Type B pancreatic cell (in vitro differentiated cells): ENCODE results near the gene EIF4ENIF1. TPM values are rescaled to one million over a fixed set of nuclear protein-coding genes. Genes with fewer than 3 reads are reported as not detected.
A peak's percentile ranks its signal among the peaks of the same experiment; 100 is the strongest.
"Not testable (repeated sequence)": the region's sequence is repeated elsewhere in the genome, so short reads cannot be mapped to it uniquely, and the experiment has no call there.

Experiments
- DNase-seq: peaks from one replicate; pipeline ENCODE4 v3.0.0; 2021; ENCODE audit warnings: mixed read lengths; ENCODE audit not compliant: unreplicated experiment; ENCODE audit errors: extremely low spot score
- H3K27ac Mint-ChIP-seq: 2 replicates; pipeline ENCODE4 v1.8.0; 2021; ENCODE audit warnings: mild to moderate bottlenecking, mixed read lengths
- H3K27me3 Mint-ChIP-seq: 2 replicates; pipeline ENCODE4 v1.8.0; 2021; ENCODE audit warnings: mixed read lengths
- H3K36me3 Mint-ChIP-seq: 2 replicates; pipeline ENCODE4 v1.8.0; 2021; ENCODE audit warnings: mixed read lengths
- H3K4me1 Mint-ChIP-seq: one replicate; pipeline ENCODE4 v1.8.0; 2021; ENCODE audit warnings: mixed read lengths; ENCODE audit not compliant: unreplicated experiment
- H3K4me3 Mint-ChIP-seq: 2 replicates; pipeline ENCODE4 v1.8.0; 2021; ENCODE audit warnings: mild to moderate bottlenecking, mixed read lengths
- H3K9me3 Mint-ChIP-seq: 2 replicates; pipeline ENCODE4 v1.8.0; 2021; ENCODE audit warnings: mixed read lengths
- CTCF ChIP-seq: fragments of 200-600 bp; sonication (generic); conservative IDR thresholded peaks from 2 replicates; pipeline ENCODE4 v1.5.0; 2021; ENCODE audit warnings: antibody characterized with exemption, mild to moderate bottlenecking
- total RNA-seq: library from RNA; stranded (reverse); gene quantifications from 2 replicates; pipeline ENCODE4 v1.2.1, GENCODE V29; 2021; ENCODE audit warnings: low replicate concordance

EIF4ENIF1 gene
- total RNA-seq, 1 donor from 2014 or later: 42.6 TPM

- no peak for DNase-seq
- Mint-ChIP-seq H3K9me3 (no peaks in the 10 kb centered on the region), H3K27me3 (no peaks in the 10 kb centered on the region), H3K27ac (no peak overlapping the region), H3K4me1 (no peaks in the 10 kb centered on the region), H3K36me3 (peaks cover 18% of the 10 kb centered on the region), H3K4me3 (no peak overlapping the region)
- TF ChIP-seq CTCF: no peak
Observed at GRCh38 chr22:31508536-31508935, 18.9 kb upstream of the EIF4ENIF1 start.

- DNase-seq, H3K9me3 Mint-ChIP-seq, H3K4me3 Mint-ChIP-seq, H3K4me1 Mint-ChIP-seq, H3K27ac Mint-ChIP-seq, H3K27me3 Mint-ChIP-seq: not testable (repeated sequence)
- peaks cover 18% of the 10 kb centered on the region for H3K36me3 Mint-ChIP-seq
Observed at GRCh38 chr22:31507517-31507916, 17.9 kb upstream of the EIF4ENIF1 start.

GRCh38 chr22:31504282-31504681, 14.6 kb upstream of the EIF4ENIF1 start:
- Mint-ChIP-seq H3K36me3 (peaks cover 22% of the 10 kb centered on the region), H3K4me3 (no peak overlapping the region), H3K27ac (no peak overlapping the region), H3K27me3 (no peaks in the 10 kb centered on the region), H3K4me1 (no peaks in the 10 kb centered on the region), H3K9me3 (no peaks in the 10 kb centered on the region)
- no peak for TF ChIP-seq CTCF
- DNase-seq: no peak

- peak overlapping the region; percentile 20 for H3K4me3 Mint-ChIP-seq
- H3K27ac Mint-ChIP-seq: no peak overlapping the region
- no peak for TF ChIP-seq CTCF
- H3K9me3 Mint-ChIP-seq: no peaks in the 10 kb centered on the region
- peaks cover 14% of the 10 kb centered on the region for H3K36me3 Mint-ChIP-seq
- no peaks in the 10 kb centered on the region for H3K27me3 Mint-ChIP-seq
- H3K4me1 Mint-ChIP-seq: no peaks in the 10 kb centered on the region
- DNase-seq: no peak
Observed at GRCh38 chr22:31503211-31503964, 13.7 kb upstream of the EIF4ENIF1 start.

GRCh38 chr22:31501738-31502137, 12.1 kb upstream of the EIF4ENIF1 start:
- Mint-ChIP-seq H3K27me3 (no peaks in the 10 kb centered on the region), H3K4me3 (no peak overlapping the region), H3K27ac (no peak overlapping the region), H3K4me1 (peaks cover 8% of the 10 kb centered on the region), H3K9me3 (peaks cover 4% of the 10 kb centered on the region), H3K36me3 (peaks cover 14% of the 10 kb centered on the region)
- no peak for DNase-seq
- no peak for TF ChIP-seq CTCF

GRCh38 chr22:31497148-31497938, 7.7 kb upstream of the EIF4ENIF1 start:
- peaks cover 9% of the 10 kb centered on the region for H3K36me3 Mint-ChIP-seq
- H3K4me1 Mint-ChIP-seq: peaks cover 8% of the 10 kb centered on the region
- H3K27ac Mint-ChIP-seq: peak overlapping the region; percentile 91
- TF ChIP-seq CTCF: no peak
- H3K9me3 Mint-ChIP-seq: peaks cover 4% of the 10 kb centered on the region
- peak overlapping the region; percentile 93 for H3K4me3 Mint-ChIP-seq
- no peak for DNase-seq
- H3K27me3 Mint-ChIP-seq: no peaks in the 10 kb centered on the region
